SK-N-SH treated with all-trans-retinoic acid at 6 μM for 48 hours (cell line): ENCODE data around the gene DNAJB1.

Source experiments
- ATAC-seq: fragments of 200-7000 bp; cut with Tn5 transposase; 3 replicates; pipeline ENCODE4 v1.9.1; 2020; ENCODE audit warnings: mild to moderate bottlenecking, moderate library complexity
- ARNTL ChIP-seq: fragments of 450-650 bp; formaldehyde crosslinking; IDR thresholded peaks from 2 replicates; pipeline ENCODE4 v1.5.0; 2020; ENCODE audit warnings: low read depth, mild to moderate bottlenecking, moderate library complexity, borderline replicate concordance
- BACH2 ChIP-seq: fragments of 250-450 bp; sonication (Bioruptor Pico); IDR thresholded peaks from 2 replicates; pipeline ENCODE4 v1.9.0; 2021; ENCODE audit warnings: mild to moderate bottlenecking, borderline replicate concordance
- CSDC2 ChIP-seq: fragments of 250-450 bp; sonication (Bioruptor Pico); IDR thresholded peaks from 2 replicates; pipeline ENCODE4 v1.5.0; 2020; ENCODE audit warnings: mild to moderate bottlenecking, moderate library complexity
- ESRRG ChIP-seq: fragments of 250-450 bp; sonication (Bioruptor Pico); IDR thresholded peaks from 2 replicates; pipeline ENCODE4 v1.6.1; 2021; ENCODE audit warnings: mild to moderate bottlenecking
- GLIS3 ChIP-seq: fragments of 250-450 bp; sonication (Bioruptor Pico); IDR thresholded peaks from 2 replicates; pipeline ENCODE4 v1.5.0; 2020; ENCODE audit warnings: mild to moderate bottlenecking, moderate library complexity
- ISL1 ChIP-seq: fragments of 250-450 bp; sonication (Bioruptor Pico); IDR thresholded peaks from 2 replicates; pipeline ENCODE4 v2.1.2; 2022; ENCODE audit warnings: mild to moderate bottlenecking, moderate library complexity
- OSR1 ChIP-seq: fragments of 250-450 bp; sonication (Bioruptor Pico); IDR thresholded peaks from 2 replicates; pipeline ENCODE4 v1.8.0; 2022; ENCODE audit warnings: moderate library complexity, mild to moderate bottlenecking, inconsistent platforms
- RARB ChIP-seq: fragments of 250-450 bp; sonication (Bioruptor Pico); IDR thresholded peaks from 2 replicates; pipeline ENCODE4 v1.8.0; 2021; ENCODE audit warnings: mild to moderate bottlenecking, moderate library complexity
- SNAI2 ChIP-seq: fragments of 250-450 bp; sonication (Bioruptor Pico); IDR thresholded peaks from 2 replicates; pipeline ENCODE4 v1.5.0; 2020; ENCODE audit warnings: mild to moderate bottlenecking, moderate library complexity
- TCF4 ChIP-seq: fragments of 250-450 bp; sonication (Bioruptor Pico); IDR thresholded peaks from 2 replicates; pipeline ENCODE4 v1.8.0; 2021; ENCODE audit warnings: mild to moderate bottlenecking, moderate library complexity, borderline replicate concordance
- TOX ChIP-seq: fragments of 250-450 bp; sonication (Bioruptor Pico); IDR thresholded peaks from 2 replicates; pipeline ENCODE4 v1.8.0; 2021; ENCODE audit warnings: mild to moderate bottlenecking, moderate library complexity, borderline replicate concordance
- ZFP3 ChIP-seq: fragments of 250-450 bp; sonication (Bioruptor Pico); IDR thresholded peaks from 2 replicates; pipeline ENCODE4 v1.5.0; 2020; ENCODE audit warnings: mild to moderate bottlenecking, moderate library complexity
- ZNF565 ChIP-seq: fragments of 450-650 bp; formaldehyde crosslinking; conservative IDR thresholded peaks from 2 replicates; pipeline ENCODE4 v1.5.0; 2020; ENCODE audit warnings: low read depth, mild to moderate bottlenecking, moderate library complexity
- ZNF70 ChIP-seq: fragments of 450-650 bp; formaldehyde crosslinking; IDR thresholded peaks from 2 replicates; pipeline ENCODE4 v1.5.0; 2020; ENCODE audit warnings: mild to moderate bottlenecking, moderate library complexity
- ZNF8 ChIP-seq: fragments of 450-650 bp; formaldehyde crosslinking; IDR thresholded peaks from 2 replicates; pipeline ENCODE4 v1.5.0; 2020; ENCODE audit warnings: mild to moderate bottlenecking, moderate library complexity
- TF ChIP-seq, protein P1 (sequence below): fragments of 250-450 bp; sonication (Bioruptor Pico); IDR thresholded peaks from 2 replicates; pipeline ENCODE4 v1.5.1; 2020; ENCODE audit warnings: low read depth, mild to moderate bottlenecking, moderate library complexity
- TF ChIP-seq, protein P2 (sequence below): fragments of 250-450 bp; sonication (Bioruptor Pico); IDR thresholded peaks from 2 replicates; pipeline ENCODE4 v1.8.0; 2020; ENCODE audit warnings: mild to moderate bottlenecking, moderate library complexity, borderline replicate concordance
- TF ChIP-seq, protein P3 (sequence below): fragments of 250-450 bp; sonication (Bioruptor Pico); IDR thresholded peaks from 2 replicates; pipeline ENCODE4 v1.8.0; 2021; ENCODE audit warnings: low read depth, mild to moderate bottlenecking, moderate library complexity, borderline replicate concordance

The DNAJB1 gene

DNA sequence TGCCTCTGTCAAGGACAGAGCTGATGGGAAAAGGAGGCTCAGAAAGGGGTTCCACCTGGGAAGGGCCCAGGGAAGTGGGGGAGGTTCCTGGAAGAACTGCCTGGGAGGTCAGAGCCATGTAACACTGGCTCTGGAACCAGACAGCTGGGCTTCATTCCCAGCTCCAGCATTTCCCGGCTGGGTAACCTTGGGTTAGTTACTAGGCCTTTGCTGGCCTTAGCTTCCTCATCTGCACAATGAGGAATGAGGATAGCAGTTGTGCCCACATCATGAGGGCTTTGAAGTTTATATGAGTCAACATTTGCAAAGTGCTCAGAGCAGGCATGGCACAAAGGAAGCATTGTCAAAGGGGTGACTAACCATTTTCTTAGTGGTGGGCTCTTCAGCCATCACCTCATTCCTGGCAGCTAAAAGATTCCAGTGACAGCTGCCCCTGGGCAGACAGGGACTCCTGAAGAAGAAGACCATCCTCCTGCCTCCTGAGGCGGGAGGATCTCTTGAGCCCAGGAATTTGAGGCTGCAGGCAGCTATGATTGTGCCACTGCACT lies 1.7 kb upstream of the DNAJB1 start:
- ATAC-seq = no peak; the same call in 1 of the 3 replicates
- TF ChIP-seq, protein P1, sequence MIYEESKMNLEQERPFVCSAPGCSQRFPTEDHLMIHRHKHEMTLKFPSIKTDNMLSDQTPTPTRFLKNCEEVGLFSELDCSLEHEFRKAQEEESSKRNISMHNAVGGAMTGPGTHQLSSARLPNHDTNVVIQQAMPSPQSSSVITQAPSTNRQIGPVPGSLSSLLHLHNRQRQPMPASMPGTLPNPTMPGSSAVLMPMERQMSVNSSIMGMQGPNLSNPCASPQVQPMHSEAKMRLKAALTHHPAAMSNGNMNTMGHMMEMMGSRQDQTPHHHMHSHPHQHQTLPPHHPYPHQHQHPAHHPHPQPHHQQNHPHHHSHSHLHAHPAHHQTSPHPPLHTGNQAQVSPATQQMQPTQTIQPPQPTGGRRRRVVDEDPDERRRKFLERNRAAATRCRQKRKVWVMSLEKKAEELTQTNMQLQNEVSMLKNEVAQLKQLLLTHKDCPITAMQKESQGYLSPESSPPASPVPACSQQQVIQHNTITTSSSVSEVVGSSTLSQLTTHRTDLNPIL = no peak
- TF ChIP-seq ISL1 (CRISPR knock-in tag) (peak; percentile 37), ZFP3 (CRISPR knock-in tag) (0 out of 2 replicates have a peak, but pooled peaks have one; percentile 15), SNAI2 (CRISPR knock-in tag) (no peak), TOX (CRISPR knock-in tag) (no peak)
- TF ChIP-seq, all 23 proteins: peak for 2

DNA sequence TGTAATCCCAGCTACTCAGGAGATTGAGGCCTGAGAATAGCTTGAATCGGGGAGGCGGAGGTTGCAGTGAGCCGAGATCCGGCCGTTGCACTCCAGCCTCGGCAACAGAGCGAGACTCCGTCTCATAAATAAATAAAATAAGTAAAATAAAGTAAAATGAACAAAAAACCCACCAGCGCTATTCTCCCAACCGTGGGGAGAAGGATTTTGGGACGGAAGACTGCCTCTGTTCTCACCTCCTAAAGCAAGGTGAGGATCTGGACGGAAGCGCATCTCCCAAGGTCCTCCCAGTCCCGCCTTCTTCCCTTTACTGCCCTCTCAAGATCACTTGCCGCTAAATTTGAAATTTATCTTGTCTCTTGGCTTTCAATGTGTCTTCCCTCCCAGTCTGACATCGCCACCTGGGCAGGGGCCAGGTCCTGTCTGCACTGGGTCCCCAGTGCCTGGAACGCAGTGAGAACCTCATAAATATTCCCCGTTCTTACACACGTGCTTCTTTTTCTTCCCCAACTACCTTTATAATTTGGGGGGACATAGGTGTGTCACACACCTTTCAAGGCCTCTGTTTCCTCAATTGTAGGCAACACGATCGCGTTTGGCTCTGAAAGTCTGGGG lies 1.2 kb upstream of the DNAJB1 start:
- TF ChIP-seq ZNF70 (CRISPR knock-in tag) (no peak), TCF4 (CRISPR knock-in tag) (no peak)
- TF ChIP-seq, all 23 proteins: peak for 0
- no peak for ATAC-seq

DNA sequence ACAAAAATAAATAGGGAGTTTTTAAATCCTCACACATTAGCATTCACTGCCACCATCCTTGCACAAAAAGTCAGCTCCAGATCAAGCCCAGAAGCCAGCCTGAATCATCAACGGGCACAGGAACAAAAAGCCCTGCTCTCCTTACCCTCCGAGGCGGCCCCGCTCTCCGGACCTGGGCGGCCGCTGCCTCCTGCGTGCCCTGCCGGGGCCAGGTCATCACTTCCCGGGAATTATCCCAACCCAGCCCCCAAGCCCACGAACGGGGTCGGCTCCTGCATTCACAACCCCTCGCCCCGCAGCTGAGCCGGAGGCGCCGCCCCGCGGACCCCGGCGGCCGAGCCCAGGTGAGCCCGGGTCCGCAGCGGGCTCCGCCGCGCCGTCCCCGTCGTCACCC lies 754 bp downstream of the DNAJB1 start:
- ATAC-seq = no peak; the same call in 2 of the 3 replicates
- TF ChIP-seq ZNF565 (CRISPR knock-in tag) (no peak), BACH2 (CRISPR knock-in tag) (no peak), OSR1 (CRISPR knock-in tag) (no peak), GLIS3 (CRISPR knock-in tag) (no peak), TCF4 (CRISPR knock-in tag) (no peak), RARB (CRISPR knock-in tag) (no peak), ARNTL (CRISPR knock-in tag) (no peak), TOX (CRISPR knock-in tag) (no peak)
- TF ChIP-seq, protein P2, sequence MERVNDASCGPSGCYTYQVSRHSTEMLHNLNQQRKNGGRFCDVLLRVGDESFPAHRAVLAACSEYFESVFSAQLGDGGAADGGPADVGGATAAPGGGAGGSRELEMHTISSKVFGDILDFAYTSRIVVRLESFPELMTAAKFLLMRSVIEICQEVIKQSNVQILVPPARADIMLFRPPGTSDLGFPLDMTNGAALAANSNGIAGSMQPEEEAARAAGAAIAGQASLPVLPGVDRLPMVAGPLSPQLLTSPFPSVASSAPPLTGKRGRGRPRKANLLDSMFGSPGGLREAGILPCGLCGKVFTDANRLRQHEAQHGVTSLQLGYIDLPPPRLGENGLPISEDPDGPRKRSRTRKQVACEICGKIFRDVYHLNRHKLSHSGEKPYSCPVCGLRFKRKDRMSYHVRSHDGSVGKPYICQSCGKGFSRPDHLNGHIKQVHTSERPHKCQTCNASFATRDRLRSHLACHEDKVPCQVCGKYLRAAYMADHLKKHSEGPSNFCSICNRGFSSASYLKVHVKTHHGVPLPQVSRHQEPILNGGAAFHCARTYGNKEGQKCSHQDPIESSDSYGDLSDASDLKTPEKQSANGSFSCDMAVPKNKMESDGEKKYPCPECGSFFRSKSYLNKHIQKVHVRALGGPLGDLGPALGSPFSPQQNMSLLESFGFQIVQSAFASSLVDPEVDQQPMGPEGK (CRISPR knock-in tag) = no peak
- TF ChIP-seq, protein P3, sequence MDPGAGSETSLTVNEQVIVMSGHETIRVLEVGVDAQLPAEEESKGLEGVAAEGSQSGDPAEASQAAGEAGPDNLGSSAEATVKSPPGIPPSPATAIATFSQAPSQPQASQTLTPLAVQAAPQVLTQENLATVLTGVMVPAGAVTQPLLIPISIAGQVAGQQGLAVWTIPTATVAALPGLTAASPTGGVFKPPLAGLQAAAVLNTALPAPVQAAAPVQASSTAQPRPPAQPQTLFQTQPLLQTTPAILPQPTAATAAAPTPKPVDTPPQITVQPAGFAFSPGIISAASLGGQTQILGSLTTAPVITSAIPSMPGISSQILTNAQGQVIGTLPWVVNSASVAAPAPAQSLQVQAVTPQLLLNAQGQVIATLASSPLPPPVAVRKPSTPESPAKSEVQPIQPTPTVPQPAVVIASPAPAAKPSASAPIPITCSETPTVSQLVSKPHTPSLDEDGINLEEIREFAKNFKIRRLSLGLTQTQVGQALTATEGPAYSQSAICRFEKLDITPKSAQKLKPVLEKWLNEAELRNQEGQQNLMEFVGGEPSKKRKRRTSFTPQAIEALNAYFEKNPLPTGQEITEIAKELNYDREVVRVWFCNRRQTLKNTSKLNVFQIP (CRISPR knock-in tag) = no peak

DNA sequence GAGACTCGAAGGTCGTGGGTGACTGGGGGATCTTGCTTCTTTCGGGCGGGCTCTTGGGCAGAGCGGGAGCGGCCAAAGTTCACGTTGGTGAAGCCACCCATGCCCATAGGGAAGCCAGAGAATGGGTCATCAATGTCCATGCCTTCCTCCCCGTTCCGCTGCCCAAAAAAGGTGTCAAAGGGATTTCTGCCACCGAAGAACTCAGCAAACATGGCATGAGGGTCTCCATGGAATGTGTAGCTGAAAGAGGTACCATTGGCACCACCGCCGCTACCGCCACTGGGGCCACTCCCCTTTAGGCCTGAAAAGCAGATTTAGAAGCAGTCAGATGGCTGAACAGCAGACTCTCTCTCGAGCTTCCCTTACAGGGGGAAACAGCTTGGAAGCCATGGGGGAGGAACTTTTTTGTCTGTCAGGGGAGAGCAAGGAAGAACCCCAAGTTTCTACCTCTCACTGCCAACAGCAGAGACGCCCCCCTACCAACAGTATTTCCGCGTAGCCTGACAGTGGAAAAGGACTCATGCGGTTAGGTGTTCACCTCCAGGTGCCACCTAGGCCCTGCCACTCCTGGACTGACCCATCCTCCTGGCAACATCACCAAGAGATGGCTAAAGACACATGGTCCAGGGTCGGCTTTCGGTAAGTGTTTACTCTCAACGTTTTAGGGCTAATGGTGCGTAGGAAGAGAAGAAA lies 1.3 kb downstream of the DNAJB1 start:
- TF ChIP-seq CSDC2 (CRISPR knock-in tag) (no peak), OSR1 (CRISPR knock-in tag) (no peak), SNAI2 (CRISPR knock-in tag) (no peak), ESRRG (CRISPR knock-in tag) (no peak), ISL1 (CRISPR knock-in tag) (no peak), ZNF8 (CRISPR knock-in tag) (no peak)
- TF ChIP-seq, protein P1 = no peak
- TF ChIP-seq, protein P2 (CRISPR knock-in tag) = no peak
- ATAC-seq = no peak
